IMR-90 (cell line): ENCODE data around the gene WDR17. TPM values are rescaled to one million over a fixed set of nuclear protein-coding genes. Genes with fewer than 3 reads are reported as not detected.

Experiments
- ATAC-seq: fragments of 200-7000 bp; cut with Tn5 transposase; 2 replicates; pipeline ENCODE4 v1.9.1; 2020; ENCODE audit warnings: low read depth, mild to moderate bottlenecking, moderate library complexity
- BruUV-seq: library from RNA; stranded (reverse); fragments of 400-500 nt; replicated peaks from 2 replicates; lab custom pipeline; 2021; lab: Mats Ljungman, UMichigan
- CTCF ChIA-PET: fragments of 300-600 bp; formaldehyde crosslinking; extraction: SDS; loops from one replicate; lab custom pipeline; 2021; ENCODE audit warnings: antibody characterized with exemption; lab: Yijun Ruan, JAX
- POLR2A ChIA-PET: fragments of 300-600 bp; sonication (Branson Sonifier 250); formaldehyde crosslinking; loops from one replicate; lab custom pipeline; 2022; ENCODE audit warnings: antibody characterized with exemption; ENCODE audit not compliant: unreplicated experiment; lab: Charles Lee
- DNase-seq: peaks from one replicate; pipeline ENCODE4 v3.0.0; 2013
- H2AFZ ChIP-seq: replicated peaks from 2 replicates; pipeline ENCODE3; 2013; ENCODE audit warnings: low read length, mild to moderate bottlenecking; ENCODE audit not compliant: poor library complexity
- H2AK5ac ChIP-seq: 2 replicates; pipeline ENCODE4 v1.6.1; 2013; ENCODE audit warnings: low read depth, low read length, inconsistent platforms
- H2AK9ac ChIP-seq: replicated peaks from 2 replicates; pipeline ENCODE3; 2013; ENCODE audit warnings: mild to moderate bottlenecking, low read depth, low read length, moderate library complexity; ENCODE audit not compliant: poor library complexity
- H2BK120ac ChIP-seq: 2 replicates; pipeline ENCODE4 v1.6.1; 2013; ENCODE audit warnings: low read depth, low read length, inconsistent platforms
- H2BK15ac ChIP-seq: 3 replicates; pipeline ENCODE4 v1.6.1; 2013; ENCODE audit warnings: low read depth, low read length, inconsistent platforms
- H2BK20ac ChIP-seq: 2 replicates; pipeline ENCODE4 v1.6.1; 2013; ENCODE audit warnings: low read depth, mild to moderate bottlenecking, inconsistent platforms, low read length, moderate library complexity
- H2BK5ac ChIP-seq: 2 replicates; pipeline ENCODE4 v1.6.1; 2013; ENCODE audit warnings: mild to moderate bottlenecking, low read depth, low read length, inconsistent platforms; ENCODE audit not compliant: poor library complexity, severe bottlenecking
- H3K14ac ChIP-seq: replicated peaks from 2 replicates; pipeline ENCODE4 v1.6.1; 2013; ENCODE audit warnings: low read depth, low read length, inconsistent platforms
- H3K18ac ChIP-seq: 2 replicates; pipeline ENCODE4 v1.6.1; 2013; ENCODE audit warnings: low read depth, low read length, control low read depth
- H3K23ac ChIP-seq: 2 replicates; pipeline ENCODE4 v1.6.1; 2013; ENCODE audit warnings: low read depth, low read length, inconsistent platforms
- H3K27ac ChIP-seq: 2 replicates; pipeline ENCODE4 v1.5.1; 2013; ENCODE audit warnings: mild to moderate bottlenecking, control low read depth, low read length; ENCODE audit not compliant: insufficient read depth
- H3K27me3 ChIP-seq: 2 replicates; pipeline ENCODE4 v1.6.1; 2013; ENCODE audit warnings: low read length; ENCODE audit not compliant: control insufficient read depth, insufficient read depth
- H3K36me3 ChIP-seq: 2 replicates; pipeline ENCODE4 v1.6.1; 2013; ENCODE audit warnings: low read length, mixed read lengths; ENCODE audit not compliant: control insufficient read depth, insufficient read depth
- H3K4ac ChIP-seq: 2 replicates; pipeline ENCODE4 v1.6.1; 2013; ENCODE audit warnings: low read depth, low read length, inconsistent platforms
- H3K4me1 ChIP-seq: 2 replicates; pipeline ENCODE4 v1.6.1; 2013; ENCODE audit warnings: low read length, mixed read lengths; ENCODE audit not compliant: control insufficient read depth, insufficient read depth
- H3K4me2 ChIP-seq: 2 replicates; pipeline ENCODE4 v1.6.1; 2013; ENCODE audit warnings: low read depth, mild to moderate bottlenecking, control low read depth, low read length, moderate library complexity
- H3K4me3 ChIP-seq: 2 replicates; pipeline ENCODE4 v1.5.1; 2013; ENCODE audit warnings: low read depth, mild to moderate bottlenecking, control low read depth, low read length, moderate library complexity; ENCODE audit not compliant: insufficient read depth
- H3K56ac ChIP-seq: 2 replicates; pipeline ENCODE4 v1.6.1; 2013; ENCODE audit warnings: low read length, inconsistent platforms; ENCODE audit not compliant: insufficient read depth; ENCODE audit errors: extremely low read depth
- H3K79me1 ChIP-seq, 2 experiments: 2 replicates each; pipeline ENCODE4 v1.6.1; 2013; ENCODE audit warnings: low read length in 2 of 2, inconsistent platforms in 1 of 2, low read depth in 1 of 2
- H3K9ac ChIP-seq: 2 replicates; pipeline ENCODE4 v1.6.1; 2013; ENCODE audit warnings: low read depth, low read length, control low read depth
- H3K9me1 ChIP-seq: 2 replicates; pipeline ENCODE4 v1.6.1; 2013; ENCODE audit warnings: low read length, inconsistent platforms; ENCODE audit not compliant: insufficient read depth
- H3K9me3 ChIP-seq: 2 replicates; pipeline ENCODE4 v1.6.1; 2013; ENCODE audit warnings: low read length; ENCODE audit not compliant: control insufficient read depth, insufficient read depth
- H4K20me1 ChIP-seq: 2 replicates; pipeline ENCODE4 v1.6.1; 2013; ENCODE audit warnings: low read length, inconsistent platforms; ENCODE audit not compliant: insufficient read depth
- H4K5ac ChIP-seq: 2 replicates; pipeline ENCODE4 v1.6.1; 2013; ENCODE audit warnings: mild to moderate bottlenecking, low read depth, low read length, control low read depth
- H4K8ac ChIP-seq, 2 experiments: 2 replicates each; pipeline ENCODE4 v1.6.1; 2013; ENCODE audit warnings: low read depth in 2 of 2, low read length in 2 of 2, control low read depth in 1 of 2, inconsistent platforms in 1 of 2
- H4K91ac ChIP-seq: 2 replicates; pipeline ENCODE4 v1.6.1; 2013; ENCODE audit warnings: low read depth, low read length, inconsistent platforms; ENCODE audit not compliant: insufficient read depth
- BHLHE40 ChIP-seq: fragments of 150-350 bp; IDR thresholded peaks from 2 replicates; pipeline ENCODE4 v1.6.1; 2016; ENCODE audit warnings: mild to moderate bottlenecking, low read depth, low read length
- CEBPB ChIP-seq: IDR thresholded peaks from 2 replicates; pipeline ENCODE4 v1.6.1; 2012; ENCODE audit warnings: low read depth, low read length, improper control_type of control experiment
- CHD1 ChIP-seq: IDR thresholded peaks from 2 replicates; pipeline ENCODE4 v1.6.1; 2012; ENCODE audit warnings: low read depth, low read length, improper control_type of control experiment
- FOS ChIP-seq: fragments of 150-350 bp; IDR thresholded peaks from 2 replicates; pipeline ENCODE4 v1.6.1; 2016; ENCODE audit warnings: low read depth, low read length
- MAFK ChIP-seq: IDR thresholded peaks from 2 replicates; pipeline ENCODE4 v1.6.1; 2012; ENCODE audit warnings: low read depth, low read length, improper control_type of control experiment
- MAZ ChIP-seq: IDR thresholded peaks from 2 replicates; pipeline ENCODE4 v1.6.1; 2012; ENCODE audit warnings: low read depth, mild to moderate bottlenecking, low read length, improper control_type of control experiment, moderate library complexity, borderline replicate concordance
- MXI1 ChIP-seq: IDR thresholded peaks from 2 replicates; pipeline ENCODE4 v1.6.1; 2012; ENCODE audit warnings: low read depth, mild to moderate bottlenecking, low read length, moderate library complexity, borderline replicate concordance
- NFE2L2 ChIP-seq: fragments of 150-350 bp; IDR thresholded peaks from 2 replicates; pipeline ENCODE4 v1.6.1; 2016; ENCODE audit warnings: low read depth, mild to moderate bottlenecking, low read length
- POLR2A ChIP-seq: IDR thresholded peaks from 2 replicates; pipeline ENCODE4 v1.6.1; 2012; ENCODE audit warnings: mild to moderate bottlenecking, low read depth, low read length
- RAD21 ChIP-seq: IDR thresholded peaks from 2 replicates; pipeline ENCODE4 v1.6.1; 2012; ENCODE audit warnings: low read length, improper control_type of control experiment
- RCOR1 ChIP-seq: IDR thresholded peaks from 2 replicates; pipeline ENCODE4 v1.6.1; 2012; ENCODE audit warnings: mild to moderate bottlenecking, low read length, improper control_type of control experiment; ENCODE audit not compliant: insufficient replicate concordance
- RFX5 ChIP-seq: IDR thresholded peaks from 2 replicates; pipeline ENCODE4 v1.8.0; 2012; ENCODE audit warnings: low read depth, mild to moderate bottlenecking, low read length, moderate library complexity
- SMC3 ChIP-seq: fragments of 150-350 bp; IDR thresholded peaks from 2 replicates; pipeline ENCODE4 v1.6.1; 2016; ENCODE audit warnings: low read depth, mild to moderate bottlenecking, antibody characterized with exemption, low read length, moderate library complexity
- WGBS, 2 experiments: methylation state at CpG; one replicate each; pipeline versions ENCODE4 v1.1.5 to v1.1.7; 2013; ENCODE audit warnings: missing lambda C conversion rate in 2 of 2; ENCODE audit not compliant: insufficient read length in 1 of 2; ENCODE audit errors: extremely low coverage in 2 of 2; 5-methylcytosine and 5-hydroxymethylcytosine counted together
- dilution Hi-C: fragments of 300-500 bp; cut with HindIII; formaldehyde crosslinking; loops from one replicate; pipeline ENCODE4 v1.14.3; 2018; ENCODE audit warnings: low sequenced_read_pairs; ENCODE audit not compliant: unreplicated experiment
- in situ Hi-C: fragments of 300-500 bp; cut with MboI; formaldehyde crosslinking; loops from 3 replicates; pipeline ENCODE4 v1.14.3; 2019; ENCODE audit warnings: low sequenced_read_pairs, inconsistent platforms, mixed read lengths
- intact Hi-C: fragments of 100-400 bp; cut with micrococcal nuclease; formaldehyde crosslinking; loops from 2 replicates; pipeline ENCODE4 v1.10.0; 2022
- polyA plus RNA-seq, 3 experiments: library from polyadenylated mRNA; depleted of rRNA; stranded (reverse); fragments of >200 nt; gene quantifications; 2 replicates each; pipeline ENCODE4 v1.2.3, GENCODE V29; 2012; ENCODE audit warnings: low replicate concordance in 1 of 3
- total RNA-seq: library from RNA; depleted of rRNA; stranded (reverse); fragments of >200 nt; gene quantifications from 2 replicates; pipeline ENCODE4 v1.2.3, GENCODE V29; 2012
- TF ChIP-seq, protein P1 (sequence below): conservative IDR thresholded peaks from 2 replicates; pipeline ENCODE4 v1.5.1; 2012; ENCODE audit warnings: mild to moderate bottlenecking, low read depth, low read length, improper control_type of control experiment
- TF ChIP-seq, protein P2 (sequence below): fragments of 150-350 bp; IDR thresholded peaks from 2 replicates; pipeline ENCODE4 v1.6.1; 2017; ENCODE audit warnings: mild to moderate bottlenecking, antibody characterized with exemption, low read length, low read depth
- TF ChIP-seq, protein P3 (sequence below): fragments of 150-350 bp; IDR thresholded peaks from 2 replicates; pipeline ENCODE4 v1.6.1; 2016; ENCODE audit warnings: low read depth, mild to moderate bottlenecking, low read length, moderate library complexity, borderline replicate concordance

WDR17 gene
- total and polyA plus RNA-seq, 2 of the 4 experiments (the other 2 are of a cell fraction) = 0.53 to 0.54 TPM

DNA sequence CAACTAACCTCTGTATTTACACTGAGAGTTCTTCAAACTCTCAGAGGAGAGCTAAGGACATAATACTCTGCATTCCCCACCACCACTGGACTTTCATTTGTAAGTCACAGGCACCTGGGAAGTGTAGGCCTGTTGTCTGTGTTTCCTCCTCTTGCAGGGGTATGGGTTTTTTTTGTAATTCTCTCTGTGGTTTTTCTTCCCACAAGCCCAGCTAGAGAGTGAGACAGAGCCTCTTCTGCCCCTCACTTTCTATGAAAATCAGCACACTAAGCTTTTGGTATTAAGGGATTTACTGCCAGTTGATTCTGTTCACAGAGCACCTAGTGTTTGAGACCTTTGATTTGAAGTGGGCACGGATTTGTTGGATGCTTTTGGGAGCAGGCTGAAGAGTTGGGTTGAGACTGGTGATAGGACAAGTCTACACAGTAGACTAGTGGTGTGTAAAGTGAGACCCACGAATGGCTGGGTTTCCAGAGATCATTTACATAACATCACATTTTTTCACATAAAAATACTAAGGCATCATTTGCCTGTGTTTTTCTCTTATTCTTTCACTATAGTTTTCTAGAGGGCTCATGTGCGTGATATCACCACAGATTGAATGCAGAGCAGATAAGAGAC, 28.9 kb upstream of the WDR17 start:
- Histone ChIP-seq H3K27me3 (no peaks in the 10 kb centered on the region), H3K4ac (no peak overlapping the region), H4K5ac (no peak overlapping the region), H3K4me3 (no peak overlapping the region), H3K36me3 (no peaks in the 10 kb centered on the region), H3K9me1 (no peaks in the 10 kb centered on the region), H4K8ac (no peak overlapping the region), H3K23ac (no peak overlapping the region), H2AFZ (no peak overlapping the region), H4K20me1 (no peaks in the 10 kb centered on the region), H2BK20ac (no peak overlapping the region), H3K4me2 (no peak overlapping the region), H3K9ac (no peak overlapping the region), H3K14ac (no peak overlapping the region), H3K18ac (no peak overlapping the region), H3K56ac (no peak overlapping the region), H2AK5ac (no peak overlapping the region), H3K27ac (no peak overlapping the region), H3K4me1 (no peaks in the 10 kb centered on the region), H4K91ac (no peak overlapping the region), H2BK120ac (no peak overlapping the region), H3K9me3 (no peaks in the 10 kb centered on the region), H2AK9ac (no peak overlapping the region), H3K79me1 (no peaks in the 10 kb centered on the region), H2BK15ac (no peak overlapping the region), H2BK5ac (no peak overlapping the region)
- no peak for ATAC-seq
- POLR2A ChIA-PET = no interaction called here
- TF ChIP-seq POLR2A (no peak), FOS (no peak), CHD1 (no peak), MAZ (no peak), MAFK (no peak), NFE2L2 (no peak), RFX5 (no peak), CEBPB (no peak), RCOR1 (no peak), RAD21 (no peak), MXI1 (no peak), BHLHE40 (no peak), SMC3 (no peak)
- TF ChIP-seq, protein P1, sequence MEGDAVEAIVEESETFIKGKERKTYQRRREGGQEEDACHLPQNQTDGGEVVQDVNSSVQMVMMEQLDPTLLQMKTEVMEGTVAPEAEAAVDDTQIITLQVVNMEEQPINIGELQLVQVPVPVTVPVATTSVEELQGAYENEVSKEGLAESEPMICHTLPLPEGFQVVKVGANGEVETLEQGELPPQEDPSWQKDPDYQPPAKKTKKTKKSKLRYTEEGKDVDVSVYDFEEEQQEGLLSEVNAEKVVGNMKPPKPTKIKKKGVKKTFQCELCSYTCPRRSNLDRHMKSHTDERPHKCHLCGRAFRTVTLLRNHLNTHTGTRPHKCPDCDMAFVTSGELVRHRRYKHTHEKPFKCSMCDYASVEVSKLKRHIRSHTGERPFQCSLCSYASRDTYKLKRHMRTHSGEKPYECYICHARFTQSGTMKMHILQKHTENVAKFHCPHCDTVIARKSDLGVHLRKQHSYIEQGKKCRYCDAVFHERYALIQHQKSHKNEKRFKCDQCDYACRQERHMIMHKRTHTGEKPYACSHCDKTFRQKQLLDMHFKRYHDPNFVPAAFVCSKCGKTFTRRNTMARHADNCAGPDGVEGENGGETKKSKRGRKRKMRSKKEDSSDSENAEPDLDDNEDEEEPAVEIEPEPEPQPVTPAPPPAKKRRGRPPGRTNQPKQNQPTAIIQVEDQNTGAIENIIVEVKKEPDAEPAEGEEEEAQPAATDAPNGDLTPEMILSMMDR = no peak
- TF ChIP-seq, protein P2, sequence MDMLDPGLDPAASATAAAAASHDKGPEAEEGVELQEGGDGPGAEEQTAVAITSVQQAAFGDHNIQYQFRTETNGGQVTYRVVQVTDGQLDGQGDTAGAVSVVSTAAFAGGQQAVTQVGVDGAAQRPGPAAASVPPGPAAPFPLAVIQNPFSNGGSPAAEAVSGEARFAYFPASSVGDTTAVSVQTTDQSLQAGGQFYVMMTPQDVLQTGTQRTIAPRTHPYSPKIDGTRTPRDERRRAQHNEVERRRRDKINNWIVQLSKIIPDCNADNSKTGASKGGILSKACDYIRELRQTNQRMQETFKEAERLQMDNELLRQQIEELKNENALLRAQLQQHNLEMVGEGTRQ = no peak
- TF ChIP-seq, protein P3, sequence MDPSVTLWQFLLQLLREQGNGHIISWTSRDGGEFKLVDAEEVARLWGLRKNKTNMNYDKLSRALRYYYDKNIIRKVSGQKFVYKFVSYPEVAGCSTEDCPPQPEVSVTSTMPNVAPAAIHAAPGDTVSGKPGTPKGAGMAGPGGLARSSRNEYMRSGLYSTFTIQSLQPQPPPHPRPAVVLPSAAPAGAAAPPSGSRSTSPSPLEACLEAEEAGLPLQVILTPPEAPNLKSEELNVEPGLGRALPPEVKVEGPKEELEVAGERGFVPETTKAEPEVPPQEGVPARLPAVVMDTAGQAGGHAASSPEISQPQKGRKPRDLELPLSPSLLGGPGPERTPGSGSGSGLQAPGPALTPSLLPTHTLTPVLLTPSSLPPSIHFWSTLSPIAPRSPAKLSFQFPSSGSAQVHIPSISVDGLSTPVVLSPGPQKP = no peak
- CTCF ChIA-PET = no interaction called here
- intact Hi-C loops (no loop called here), dilution Hi-C loops (no loop called here), in situ Hi-C loops (no loop called here)
- DNase-seq = no peak
- BruUV-seq = no TSS peak
- no CpG with 5 or more reads among the region's 3 CpGs for WGBS, 2 experiments
